Bronchial epithelial cell (primary cell): ENCODE results near the gene HOXA2. TPM values are rescaled to one million over a fixed set of nuclear protein-coding genes. Genes with fewer than 3 reads are reported as not detected.

Source experiments
- DNase-seq: peaks from one replicate; pipeline ENCODE4 v3.0.0-alpha.2; 2010; ENCODE audit warnings: low read depth
- FAIRE-seq: peaks from 2 replicates; lab custom pipeline; 2011; peaks lifted over from hg19 to GRCh38; lab: Jason Lieb, UNC
- H3K27me3 ChIP-seq: 2 replicates; pipeline ENCODE4 v1.5.1; 2011; ENCODE audit warnings: low read length; ENCODE audit not compliant: control insufficient read depth, insufficient read depth
- H3K36me3 ChIP-seq: 2 replicates; pipeline ENCODE4 v1.5.1; 2011; ENCODE audit warnings: low read length; ENCODE audit not compliant: control insufficient read depth, insufficient read depth
- H3K4me3 ChIP-seq: 2 replicates; pipeline ENCODE4 v1.5.1; 2011; ENCODE audit warnings: mild to moderate bottlenecking, low read depth, low read length, control low read depth
- CTCF ChIP-seq: IDR thresholded peaks from 2 replicates; pipeline ENCODE4 v1.5.1; 2011; ENCODE audit warnings: mild to moderate bottlenecking, moderate library complexity, low read length, control low read depth, inconsistent platforms; ENCODE audit not compliant: insufficient read depth, severe bottlenecking
- total RNA-seq: library from RNA; depleted of rRNA; stranded (reverse); fragments of >200 nt; gene quantifications from 2 replicates; pipeline ENCODE4 v1.2.1, GENCODE V29; 2014

HOXA2 gene
- total RNA-seq, 1 donor from 2014 or later: not detected

GRCh38 chr7:27098578-27099451 lies 3.7 kb downstream of the HOXA2 start:
- no peak for DNase-seq
- FAIRE-seq: no peak
- no peak for TF ChIP-seq CTCF
- Histone ChIP-seq H3K36me3 (no peaks in the 10 kb centered on the region), H3K4me3 (no peak overlapping the region), H3K27me3 (peaks cover 43% of the 10 kb centered on the region)

- H3K4me3 ChIP-seq: no peak overlapping the region
- DNase-seq: peak; percentile 59
- TF ChIP-seq CTCF: no peak
- peaks cover 35% of the 10 kb centered on the region for H3K27me3 ChIP-seq
- no peak for FAIRE-seq
- no peaks in the 10 kb centered on the region for H3K36me3 ChIP-seq
Observed at GRCh38 chr7:27097686-27098577, 4.6 kb downstream of the HOXA2 start.

- DNase-seq (no peak), FAIRE-seq (no peak)
- peak overlapping the region; percentile 58 for H3K4me3 ChIP-seq
- H3K27me3 ChIP-seq: peaks cover 33% of the 10 kb centered on the region
- peak; percentile 1 for TF ChIP-seq CTCF
- H3K36me3 ChIP-seq: no peaks in the 10 kb centered on the region
Observed at GRCh38 chr7:27096768-27097514, 5.5 kb downstream of the HOXA2 start.

GRCh38 chr7:27095897-27096767 lies 6.4 kb downstream of the HOXA2 start, which contains the start of gene HOXA1:
HOXA1 (minus strand) TSS chr7:27096000; CDS start chr7:27095912, 88 bp downstream.
- peaks cover 31% of the 10 kb centered on the region for H3K27me3 ChIP-seq
- peak; percentile 74 for DNase-seq
- peak within 1 kb of the TSS; percentile 58 for H3K4me3 ChIP-seq
- TF ChIP-seq CTCF: no peak
- H3K36me3 ChIP-seq: no peaks in the 10 kb centered on the region
- no peak for FAIRE-seq
